Tibial nerve (tissue), 4 donors: ENCODE results near the gene SIPA1L2.

ENCODE experiments used
- EP300 ChIP-seq, 2 donors: sonication (generic); formaldehyde crosslinking; IDR thresholded peaks; one replicate each; pipeline ENCODE4 v1.6.1; 2017; ENCODE audit warnings: antibody characterized with exemption in 2 of 2, mild to moderate bottlenecking in 1 of 2
- POLR2A ChIP-seq, 2 donors: fragments of 450-650 bp; IDR thresholded peaks; one replicate each; pipeline ENCODE4 v1.6.1; 2017; ENCODE audit warnings: antibody characterized with exemption in 2 of 2, mild to moderate bottlenecking in 2 of 2, moderate library complexity in 2 of 2
- TF ChIP-seq, protein P1 (sequence below), 5 experiments: fragments of 200-600 bp in 3 of 5; fragments of 450-650 bp in 2 of 5; sonication (generic) in 3 of 5; IDR thresholded peaks; one replicate each; pipeline ENCODE4 v1.5.1; 2016 to 2019; ENCODE audit warnings: antibody characterized with exemption in 5 of 5, mild to moderate bottlenecking in 3 of 5, moderate library complexity in 2 of 5

DNA sequence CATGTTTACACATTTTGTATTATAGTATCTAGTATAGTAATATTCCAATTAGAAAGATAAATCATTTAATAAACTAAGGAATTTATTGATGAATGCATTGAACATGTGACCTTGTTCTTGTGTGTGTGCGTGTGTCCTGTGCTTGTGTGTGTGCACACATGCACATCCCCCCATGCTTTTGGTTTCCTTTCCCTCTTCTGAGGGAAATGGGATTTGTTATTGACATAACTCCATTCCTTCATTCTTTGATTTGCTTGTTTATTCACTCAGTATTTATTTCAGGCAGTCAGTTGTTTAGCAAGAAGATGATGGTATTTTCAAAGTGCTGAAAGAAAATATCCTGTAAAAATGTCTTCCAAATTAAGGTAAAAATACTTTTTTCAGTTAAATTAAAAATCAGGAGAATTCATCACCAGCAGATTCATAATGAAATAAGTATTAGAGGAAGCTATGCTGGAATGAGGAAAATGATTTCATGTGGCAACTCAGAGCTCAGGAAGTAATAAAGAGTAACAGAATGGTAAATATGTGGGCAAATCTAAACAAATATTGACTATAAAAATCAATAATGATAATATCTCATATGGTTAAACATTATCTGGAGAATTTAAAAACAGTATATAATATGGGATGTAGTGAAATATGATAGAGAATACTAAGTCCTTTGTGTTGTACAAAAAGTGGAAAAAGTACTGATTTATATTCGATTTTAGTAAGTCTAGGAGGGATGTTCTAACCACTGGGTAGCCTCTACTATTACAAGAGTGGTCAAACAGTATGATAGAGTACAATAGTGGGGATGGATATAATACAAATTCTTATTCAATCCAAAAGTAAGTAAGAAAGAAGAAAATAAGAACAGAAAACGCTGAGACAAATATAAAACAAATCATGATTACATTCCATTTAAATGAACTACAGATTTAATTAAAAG, 35.2 kb upstream of the SIPA1L2 start:
- TF ChIP-seq, protein P1, sequence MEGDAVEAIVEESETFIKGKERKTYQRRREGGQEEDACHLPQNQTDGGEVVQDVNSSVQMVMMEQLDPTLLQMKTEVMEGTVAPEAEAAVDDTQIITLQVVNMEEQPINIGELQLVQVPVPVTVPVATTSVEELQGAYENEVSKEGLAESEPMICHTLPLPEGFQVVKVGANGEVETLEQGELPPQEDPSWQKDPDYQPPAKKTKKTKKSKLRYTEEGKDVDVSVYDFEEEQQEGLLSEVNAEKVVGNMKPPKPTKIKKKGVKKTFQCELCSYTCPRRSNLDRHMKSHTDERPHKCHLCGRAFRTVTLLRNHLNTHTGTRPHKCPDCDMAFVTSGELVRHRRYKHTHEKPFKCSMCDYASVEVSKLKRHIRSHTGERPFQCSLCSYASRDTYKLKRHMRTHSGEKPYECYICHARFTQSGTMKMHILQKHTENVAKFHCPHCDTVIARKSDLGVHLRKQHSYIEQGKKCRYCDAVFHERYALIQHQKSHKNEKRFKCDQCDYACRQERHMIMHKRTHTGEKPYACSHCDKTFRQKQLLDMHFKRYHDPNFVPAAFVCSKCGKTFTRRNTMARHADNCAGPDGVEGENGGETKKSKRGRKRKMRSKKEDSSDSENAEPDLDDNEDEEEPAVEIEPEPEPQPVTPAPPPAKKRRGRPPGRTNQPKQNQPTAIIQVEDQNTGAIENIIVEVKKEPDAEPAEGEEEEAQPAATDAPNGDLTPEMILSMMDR (IDR thresholded peaks at IDR 0.05): no peak
- TF ChIP-seq POLR2A (IDR thresholded peaks at IDR 0.05): no peak
- TF ChIP-seq EP300 (IDR thresholded peaks at IDR 0.05): no peak
